GM12878 (cell line): Measurements from ENCODE around the gene MSL1. TPM values are rescaled to one million over a fixed set of nuclear protein-coding genes. Genes with fewer than 3 reads are reported as not detected.
A peak's percentile ranks its signal among the peaks of the same experiment; 100 is the strongest.

Experiments
- ATAC-seq: fragments of 200-7000 bp; cut with Tn5 transposase; 3 replicates; pipeline ENCODE4 v1.9.1; 2020; ENCODE audit warnings: mild to moderate bottlenecking, moderate library complexity
- BruUV-seq: library from RNA; stranded (reverse); fragments of 400-500 nt; replicated peaks from 2 replicates; lab custom pipeline; 2021; lab: Mats Ljungman, UMichigan
- CTCF ChIA-PET: fragments of 300-600 bp; sonication (Branson Sonifier 250); formaldehyde crosslinking; extraction: SDS; loops from one replicate; lab custom pipeline; 2021; ENCODE audit warnings: inconsistent platforms; lab: Yijun Ruan, JAX
- POLR2A ChIA-PET: fragments of 350-600 bp; formaldehyde crosslinking; extraction: SDS; loops from one replicate; lab custom pipeline; 2021; ENCODE audit warnings: inconsistent platforms; lab: Charles Lee
- RAD21 ChIA-PET: fragments of 300-600 bp; sonication (Branson Sonifier 250); formaldehyde crosslinking; loops from one replicate; lab custom pipeline; 2023; ENCODE audit warnings: antibody characterized with exemption; ENCODE audit not compliant: unreplicated experiment; lab: Charles Lee
- SMC1A ChIA-PET: fragments of 300-600 bp; sonication (Branson Sonifier 250); formaldehyde crosslinking; loops from one replicate; lab custom pipeline; 2023; ENCODE audit not compliant: unreplicated experiment, uncharacterized antibody; lab: Charles Lee
- DNase-seq: peaks from one replicate; pipeline ENCODE4 v3.0.0-alpha.2; 2011; ENCODE audit warnings: low read depth, low spot score
- FAIRE-seq: peaks from 3 replicates; lab custom pipeline; 2011; peaks lifted over from hg19 to GRCh38; lab: Jason Lieb, UNC
- H2AFZ ChIP-seq: 2 replicates; pipeline ENCODE4 v1.6.0; 2011; ENCODE audit warnings: low read depth, low read length, control low read depth; ENCODE audit not compliant: control insufficient read depth
- H3K27ac ChIP-seq: 2 replicates; pipeline ENCODE4 v1.5.1; 2011; ENCODE audit warnings: control low read depth; ENCODE audit not compliant: control insufficient read depth, insufficient read depth
- H3K27me3 ChIP-seq, 2 experiments: replicated peaks in 1 of 2; 2 replicates each; pipeline versions ENCODE4 v1.6.0 to v1.6.1; 2011; ENCODE audit warnings: low read length in 1 of 2; ENCODE audit not compliant: control insufficient read depth in 2 of 2, insufficient read depth in 2 of 2
- H3K36me3 ChIP-seq, 2 experiments: 2 replicates each; pipeline ENCODE4 v1.5.1; 2011; ENCODE audit warnings: low read length in 1 of 2; ENCODE audit not compliant: control insufficient read depth in 2 of 2, insufficient read depth in 2 of 2
- H3K4me1 ChIP-seq: 2 replicates; pipeline ENCODE4 v1.6.1; 2011; ENCODE audit warnings: mild to moderate bottlenecking, low read length, moderate library complexity, mixed read lengths; ENCODE audit not compliant: control insufficient read depth, insufficient read depth
- H3K4me2 ChIP-seq: 2 replicates; pipeline ENCODE4 v1.6.0; 2011; ENCODE audit warnings: control low read depth; ENCODE audit not compliant: control insufficient read depth, insufficient read depth
- H3K4me3 ChIP-seq: fragments of 200-600 bp; sonication (generic); 2 replicates; pipeline ENCODE4 v1.5.1; 2016
- H3K79me2 ChIP-seq: 2 replicates; pipeline ENCODE4 v1.6.0; 2011; ENCODE audit warnings: low read length; ENCODE audit not compliant: control insufficient read depth, insufficient read depth
- H3K9ac ChIP-seq: 2 replicates; pipeline ENCODE4 v1.8.0; 2011; ENCODE audit warnings: low read length, control low read depth, mixed read lengths; ENCODE audit not compliant: control insufficient read depth, insufficient read depth
- H3K9me3 ChIP-seq: replicated peaks from 3 replicates; pipeline ENCODE4 v1.5.1; 2011; ENCODE audit warnings: mild to moderate bottlenecking, low read length; ENCODE audit not compliant: control insufficient read depth, insufficient read depth
- H4K20me1 ChIP-seq: 2 replicates; pipeline ENCODE4 v1.6.0; 2011; ENCODE audit not compliant: control insufficient read depth, insufficient read depth
- MEF2A ChIP-seq: IDR thresholded peaks from 2 replicates; pipeline ENCODE4 v1.6.1; 2011; ENCODE audit warnings: low read depth, mild to moderate bottlenecking, low read length, moderate library complexity; ENCODE audit not compliant: insufficient read depth
- NFYB ChIP-seq: IDR thresholded peaks from 2 replicates; pipeline ENCODE4 v1.6.1; 2011; ENCODE audit warnings: low read depth, mild to moderate bottlenecking, low read length, improper control_type of control experiment, moderate library complexity; ENCODE audit not compliant: insufficient read depth
- NRF1 ChIP-seq: conservative IDR thresholded peaks from 2 replicates; pipeline ENCODE4 v1.6.1; 2011; ENCODE audit warnings: mild to moderate bottlenecking, low read depth, low read length, improper control_type of control experiment
- STAT3 ChIP-seq: IDR thresholded peaks from 2 replicates; pipeline ENCODE4 v1.6.1; 2011; ENCODE audit warnings: low read depth, low read length, improper control_type of control experiment
- SUZ12 ChIP-seq: fragments of 200-600 bp; sonication (generic); IDR thresholded peaks from one replicate; pipeline ENCODE4 v1.6.1; 2018; ENCODE audit warnings: antibody characterized with exemption, mild to moderate bottlenecking; ENCODE audit not compliant: unreplicated experiment
- ZBTB33 ChIP-seq: fragments of 450-650 bp; IDR thresholded peaks from 2 replicates; pipeline ENCODE4 v1.6.1; 2017; ENCODE audit warnings: mild to moderate bottlenecking
- ZZZ3 ChIP-seq: IDR thresholded peaks from 2 replicates; pipeline ENCODE4 v1.6.1; 2011; ENCODE audit warnings: low read depth; ENCODE audit not compliant: control insufficient read depth, insufficient read length
- WGBS: methylation state at CpG from one replicate; pipeline ENCODE4 v1.1.6; 2016; ENCODE audit warnings: low lambda C conversion rate; ENCODE audit not compliant: insufficient replicate concordance, insufficient coverage; ENCODE audit errors: missing lambda C conversion rate; 5-methylcytosine and 5-hydroxymethylcytosine counted together
- in situ Hi-C: fragments of 300-500 bp; cut with MboI; formaldehyde crosslinking; loops from 9 replicates; pipeline ENCODE4 v1.14.3; 2018; ENCODE audit warnings: mixed read lengths
- intact Hi-C: fragments of 100-400 bp; cut with micrococcal nuclease; formaldehyde crosslinking; loops from one replicate; pipeline ENCODE4 v1.14.2; 2022; ENCODE audit not compliant: unreplicated experiment
- polyA plus RNA-seq, 11 experiments: library from polyadenylated mRNA; depleted of rRNA in 4 of 11; unstranded in 6 of 11; stranded (reverse) in 5 of 11; fragments of >200 nt; fragmentation: Nextera tagmentation in 4 of 11; fragmentation: Illumina TruSeq in 1 of 11; extraction: Ambion mirVana in 4 of 11; extraction: Trizol in 1 of 11; gene quantifications; 1 replicate in 1 of 11; 2 replicates in 10 of 11; pipeline versions ENCODE4 v1.2.1 to v1.2.3, GENCODE V29; 2011 to 2016; ENCODE audit warnings: inconsistent platforms in 2 of 11, missing spikeins in 2 of 11, low read depth in 1 of 11
- total RNA-seq, 4 experiments: library from RNA; depleted of rRNA in 3 of 4; stranded (reverse); fragments of >200 nt in 3 of 4; fragmentation: Illumina TruSeq in 1 of 4; extraction: Trizol in 1 of 4; gene quantifications; 2 replicates each; pipeline versions ENCODE4 v1.2.1 to v1.2.3, GENCODE V29; 2013 to 2021
- TF ChIP-seq, protein P1 (sequence below): fragments of 450-650 bp; IDR thresholded peaks from 2 replicates; pipeline ENCODE4 v1.6.1; 2016; ENCODE audit warnings: mild to moderate bottlenecking, moderate library complexity, borderline replicate concordance
- TF ChIP-seq, protein P2 (sequence below): fragments of 450-650 bp; formaldehyde crosslinking; IDR thresholded peaks from 2 replicates; pipeline ENCODE4 v1.4.0; 2020; ENCODE audit warnings: mild to moderate bottlenecking, moderate library complexity
- TF ChIP-seq, protein P3 (sequence below): fragments of 450-650 bp; IDR thresholded peaks from 2 replicates; pipeline ENCODE4 v1.6.1; 2017; ENCODE audit warnings: borderline replicate concordance

MSL1 gene
- total and polyA plus RNA-seq, 10 of the 15 experiments (the other 5 are each of a cell fraction or from before 2014, with no cell fraction given): 6.1 to 95.2 (median 51.8) TPM

DNA sequence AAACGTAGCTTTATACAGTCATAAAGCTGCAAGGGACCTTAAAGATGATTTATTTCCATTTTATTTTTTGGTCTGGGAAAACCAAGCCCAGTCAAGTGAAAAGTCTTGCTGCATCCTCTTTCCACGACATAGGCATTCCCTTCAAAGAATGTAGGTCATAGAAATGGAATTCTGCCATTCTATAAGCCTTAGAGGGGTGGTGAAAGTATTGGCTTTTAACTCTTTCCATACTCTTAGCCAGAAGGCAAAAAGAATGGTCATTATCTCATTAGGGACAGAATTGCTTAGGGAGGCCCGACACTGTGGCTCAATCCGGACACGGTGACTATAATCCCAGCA lies 7.9 kb upstream of the MSL1 start:
- POLR2A ChIA-PET: interaction anchor here (0.6 to 5.8 kb wide), 18 partner anchors 9 to 294 kb away, joined by 3 to 52 read pairs (median 4); partner anchors contain the start of genes CASC3, MSL1, NR1D1 and WIPF2
- Histone ChIP-seq H3K27me3 (no peaks in the 10 kb centered on the region), H3K4me2 (peak overlapping the region; percentile 87), H3K9me3 (no peaks in the 10 kb centered on the region), H3K4me1 (peaks cover 28% of the 10 kb centered on the region), H4K20me1 (no peaks in the 10 kb centered on the region), H3K27ac (peak overlapping the region; percentile 82), H3K4me3 (peak overlapping the region; percentile 37; the same call in 1 of the 2 replicates), H3K9ac (peak overlapping the region; percentile 81), H3K79me2 (no peaks in the 10 kb centered on the region), H2AFZ (peak overlapping the region; percentile 66), H3K36me3 (no peaks in the 10 kb centered on the region)
- ATAC-seq (no peak), DNase-seq (no peak), FAIRE-seq (no peak)
- no TSS peak for BruUV-seq
- in situ Hi-C loops: loop anchor here (5.0 kb wide), 2 partner anchors 53 to 173 kb away; partner anchors contain the start of gene CDC6
- intact Hi-C loops: loop anchor here (1.0 to 5.0 kb wide), 3 partner anchors 38 to 178 kb away; no protein-coding TSS in a partner anchor
- WGBS: 60% methylated on average over 5 of the region's 5 CpGs
- CTCF ChIA-PET: interaction anchor here (0.6 to 7.9 kb wide), 37 partner anchors 11 to 490 kb away, joined by 3 to 367 read pairs (median 9); partner anchors contain the start of genes CASC3, CDC6, CSF3 and MED24
- RAD21 ChIA-PET: interaction anchor here (1.2 to 7.0 kb wide), 31 partner anchors 10 to 304 kb away, joined by 3 to 246 read pairs (median 14); partner anchors contain the start of genes CASC3, CSF3, MED24 and MSL1
- SMC1A ChIA-PET: interaction anchor here (0.6 to 8.0 kb wide), 32 partner anchors 9 to 241 kb away, joined by 3 to 177 read pairs (median 8); partner anchors contain the start of genes CASC3, CDC6, CSF3 and MED24
- no peak for TF ChIP-seq NRF1
- no peak for TF ChIP-seq MEF2A
- TF ChIP-seq, protein P1, sequence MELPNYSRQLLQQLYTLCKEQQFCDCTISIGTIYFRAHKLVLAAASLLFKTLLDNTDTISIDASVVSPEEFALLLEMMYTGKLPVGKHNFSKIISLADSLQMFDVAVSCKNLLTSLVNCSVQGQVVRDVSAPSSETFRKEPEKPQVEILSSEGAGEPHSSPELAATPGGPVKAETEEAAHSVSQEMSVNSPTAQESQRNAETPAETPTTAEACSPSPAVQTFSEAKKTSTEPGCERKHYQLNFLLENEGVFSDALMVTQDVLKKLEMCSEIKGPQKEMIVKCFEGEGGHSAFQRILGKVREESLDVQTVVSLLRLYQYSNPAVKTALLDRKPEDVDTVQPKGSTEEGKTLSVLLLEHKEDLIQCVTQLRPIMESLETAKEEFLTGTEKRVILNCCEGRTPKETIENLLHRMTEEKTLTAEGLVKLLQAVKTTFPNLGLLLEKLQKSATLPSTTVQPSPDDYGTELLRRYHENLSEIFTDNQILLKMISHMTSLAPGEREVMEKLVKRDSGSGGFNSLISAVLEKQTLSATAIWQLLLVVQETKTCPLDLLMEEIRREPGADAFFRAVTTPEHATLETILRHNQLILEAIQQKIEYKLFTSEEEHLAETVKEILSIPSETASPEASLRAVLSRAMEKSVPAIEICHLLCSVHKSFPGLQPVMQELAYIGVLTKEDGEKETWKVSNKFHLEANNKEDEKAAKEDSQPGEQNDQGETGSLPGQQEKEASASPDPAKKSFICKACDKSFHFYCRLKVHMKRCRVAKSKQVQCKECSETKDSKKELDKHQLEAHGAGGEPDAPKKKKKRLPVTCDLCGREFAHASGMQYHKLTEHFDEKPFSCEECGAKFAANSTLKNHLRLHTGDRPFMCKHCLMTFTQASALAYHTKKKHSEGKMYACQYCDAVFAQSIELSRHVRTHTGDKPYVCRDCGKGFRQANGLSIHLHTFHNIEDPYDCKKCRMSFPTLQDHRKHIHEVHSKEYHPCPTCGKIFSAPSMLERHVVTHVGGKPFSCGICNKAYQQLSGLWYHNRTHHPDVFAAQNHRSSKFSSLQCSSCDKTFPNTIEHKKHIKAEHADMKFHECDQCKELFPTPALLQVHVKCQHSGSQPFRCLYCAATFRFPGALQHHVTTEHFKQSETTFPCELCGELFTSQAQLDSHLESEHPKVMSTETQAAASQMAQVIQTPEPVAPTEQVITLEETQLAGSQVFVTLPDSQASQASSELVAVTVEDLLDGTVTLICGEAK: no peak
- no peak for TF ChIP-seq ZBTB33
- TF ChIP-seq STAT3: no peak
- TF ChIP-seq, protein P2, sequence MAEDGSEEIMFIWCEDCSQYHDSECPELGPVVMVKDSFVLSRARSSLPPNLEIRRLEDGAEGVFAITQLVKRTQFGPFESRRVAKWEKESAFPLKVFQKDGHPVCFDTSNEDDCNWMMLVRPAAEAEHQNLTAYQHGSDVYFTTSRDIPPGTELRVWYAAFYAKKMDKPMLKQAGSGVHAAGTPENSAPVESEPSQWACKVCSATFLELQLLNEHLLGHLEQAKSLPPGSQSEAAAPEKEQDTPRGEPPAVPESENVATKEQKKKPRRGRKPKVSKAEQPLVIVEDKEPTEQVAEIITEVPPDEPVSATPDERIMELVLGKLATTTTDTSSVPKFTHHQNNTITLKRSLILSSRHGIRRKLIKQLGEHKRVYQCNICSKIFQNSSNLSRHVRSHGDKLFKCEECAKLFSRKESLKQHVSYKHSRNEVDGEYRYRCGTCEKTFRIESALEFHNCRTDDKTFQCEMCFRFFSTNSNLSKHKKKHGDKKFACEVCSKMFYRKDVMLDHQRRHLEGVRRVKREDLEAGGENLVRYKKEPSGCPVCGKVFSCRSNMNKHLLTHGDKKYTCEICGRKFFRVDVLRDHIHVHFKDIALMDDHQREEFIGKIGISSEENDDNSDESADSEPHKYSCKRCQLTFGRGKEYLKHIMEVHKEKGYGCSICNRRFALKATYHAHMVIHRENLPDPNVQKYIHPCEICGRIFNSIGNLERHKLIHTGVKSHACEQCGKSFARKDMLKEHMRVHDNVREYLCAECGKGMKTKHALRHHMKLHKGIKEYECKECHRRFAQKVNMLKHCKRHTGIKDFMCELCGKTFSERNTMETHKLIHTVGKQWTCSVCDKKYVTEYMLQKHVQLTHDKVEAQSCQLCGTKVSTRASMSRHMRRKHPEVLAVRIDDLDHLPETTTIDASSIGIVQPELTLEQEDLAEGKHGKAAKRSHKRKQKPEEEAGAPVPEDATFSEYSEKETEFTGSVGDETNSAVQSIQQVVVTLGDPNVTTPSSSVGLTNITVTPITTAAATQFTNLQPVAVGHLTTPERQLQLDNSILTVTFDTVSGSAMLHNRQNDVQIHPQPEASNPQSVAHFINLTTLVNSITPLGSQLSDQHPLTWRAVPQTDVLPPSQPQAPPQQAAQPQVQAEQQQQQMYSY (CRISPR knock-in tag): no peak
- TF ChIP-seq, protein P3, sequence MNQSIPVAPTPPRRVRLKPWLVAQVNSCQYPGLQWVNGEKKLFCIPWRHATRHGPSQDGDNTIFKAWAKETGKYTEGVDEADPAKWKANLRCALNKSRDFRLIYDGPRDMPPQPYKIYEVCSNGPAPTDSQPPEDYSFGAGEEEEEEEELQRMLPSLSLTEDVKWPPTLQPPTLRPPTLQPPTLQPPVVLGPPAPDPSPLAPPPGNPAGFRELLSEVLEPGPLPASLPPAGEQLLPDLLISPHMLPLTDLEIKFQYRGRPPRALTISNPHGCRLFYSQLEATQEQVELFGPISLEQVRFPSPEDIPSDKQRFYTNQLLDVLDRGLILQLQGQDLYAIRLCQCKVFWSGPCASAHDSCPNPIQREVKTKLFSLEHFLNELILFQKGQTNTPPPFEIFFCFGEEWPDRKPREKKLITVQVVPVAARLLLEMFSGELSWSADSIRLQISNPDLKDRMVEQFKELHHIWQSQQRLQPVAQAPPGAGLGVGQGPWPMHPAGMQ: no peak
- no peak for TF ChIP-seq SUZ12
- TF ChIP-seq ZZZ3: no peak
- no peak for TF ChIP-seq NFYB
